Trophoblast cell (in vitro differentiated cells and primary cell): Measurements from ENCODE around the gene NSD1.

Experiments used
- DNase-seq, 2 donors: peaks; one replicate each; pipeline ENCODE4 v3.0.0-alpha.2; 2016
- H2AFZ ChIP-seq: 2 replicates; pipeline ENCODE4 v1.6.1; 2013; ENCODE audit warnings: low read length, moderate library complexity, mild to moderate bottlenecking; ENCODE audit not compliant: insufficient read depth, poor library complexity
- H2AK5ac ChIP-seq: 2 replicates; pipeline ENCODE4 v1.6.1; 2013; ENCODE audit warnings: mild to moderate bottlenecking, low read length
- H2BK120ac ChIP-seq: 2 replicates; pipeline ENCODE4 v1.6.1; 2013; ENCODE audit warnings: low read length, mild to moderate bottlenecking, moderate library complexity; ENCODE audit not compliant: insufficient read depth, poor library complexity
- H2BK12ac ChIP-seq: 2 replicates; pipeline ENCODE4 v1.6.1; 2013; ENCODE audit warnings: mild to moderate bottlenecking, low read length, moderate library complexity
- H2BK5ac ChIP-seq: 2 replicates; pipeline ENCODE4 v1.6.1; 2013; ENCODE audit warnings: low read length, low read depth, moderate library complexity, mild to moderate bottlenecking; ENCODE audit not compliant: poor library complexity
- H3K14ac ChIP-seq: 2 replicates; pipeline ENCODE4 v1.6.1; 2013; ENCODE audit warnings: mild to moderate bottlenecking, low read length
- H3K18ac ChIP-seq: 2 replicates; pipeline ENCODE4 v1.6.1; 2013; ENCODE audit warnings: mild to moderate bottlenecking, low read length
- H3K23ac ChIP-seq: 2 replicates; pipeline ENCODE4 v1.6.1; 2013; ENCODE audit warnings: low read length
- H3K27ac ChIP-seq: 2 replicates; pipeline ENCODE4 v1.5.1; 2013; ENCODE audit warnings: low read depth, mild to moderate bottlenecking, inconsistent platforms, low read length, moderate library complexity
- H3K27me3 ChIP-seq: 2 replicates; pipeline ENCODE4 v1.6.1; 2013; ENCODE audit warnings: inconsistent platforms, mild to moderate bottlenecking, low read length, moderate library complexity; ENCODE audit not compliant: insufficient read depth
- H3K36me3 ChIP-seq, 2 experiments: 1 replicate in 1 of 2; 2 replicates in 1 of 2; pipeline ENCODE4 v1.6.1; 2013; ENCODE audit warnings: low read length in 2 of 2, mild to moderate bottlenecking in 2 of 2, moderate library complexity in 1 of 2; ENCODE audit not compliant: insufficient read depth in 2 of 2, control insufficient read depth in 1 of 2
- H3K4ac ChIP-seq: 2 replicates; pipeline ENCODE4 v1.6.1; 2013; ENCODE audit warnings: low read depth, mild to moderate bottlenecking, low read length, moderate library complexity
- H3K4me1 ChIP-seq, 2 experiments: 1 replicate in 1 of 2; 2 replicates in 1 of 2; pipeline ENCODE4 v1.6.1; 2013; ENCODE audit warnings: low read length in 2 of 2, mild to moderate bottlenecking in 2 of 2, moderate library complexity in 1 of 2; ENCODE audit not compliant: insufficient read depth in 2 of 2, control insufficient read depth in 1 of 2
- H3K4me2 ChIP-seq: 2 replicates; pipeline ENCODE4 v1.6.1; 2013; ENCODE audit warnings: inconsistent platforms, mild to moderate bottlenecking, low read length, moderate library complexity
- H3K4me3 ChIP-seq: 2 replicates; pipeline ENCODE4 v1.5.1; 2013; ENCODE audit warnings: mild to moderate bottlenecking, low read depth, low read length, inconsistent platforms
- H3K79me1 ChIP-seq: one replicate; pipeline ENCODE4 v1.6.1; 2013; ENCODE audit warnings: low read length
- H3K79me2 ChIP-seq: 2 replicates; pipeline ENCODE4 v1.6.1; 2013; ENCODE audit warnings: low read length, mild to moderate bottlenecking; ENCODE audit not compliant: control insufficient read depth, insufficient read depth, poor library complexity
- H3K9ac ChIP-seq: 2 replicates; pipeline ENCODE4 v1.6.1; 2013; ENCODE audit warnings: mild to moderate bottlenecking, low read length
- H3K9me3 ChIP-seq: 2 replicates; pipeline ENCODE4 v1.6.1; 2013; ENCODE audit warnings: low read depth, mild to moderate bottlenecking, control low read depth, inconsistent platforms, low read length; ENCODE audit not compliant: insufficient read depth
- H4K12ac ChIP-seq: 2 replicates; pipeline ENCODE4 v1.6.1; 2013; ENCODE audit warnings: low read depth, mild to moderate bottlenecking, low read length, moderate library complexity
- H4K8ac ChIP-seq: 2 replicates; pipeline ENCODE4 v1.6.1; 2013; ENCODE audit warnings: low read depth, mild to moderate bottlenecking, low read length, moderate library complexity
- H4K91ac ChIP-seq: one replicate; pipeline ENCODE4 v1.6.1; 2013; ENCODE audit warnings: low read depth, mild to moderate bottlenecking, low read length, moderate library complexity
- WGBS: extraction: QIAGEN DNeasy Blood & Tissue Kit; methylation state at CpG from one replicate; pipeline ENCODE4 v1.1.7; 2013; ENCODE audit warnings: missing lambda C conversion rate; ENCODE audit not compliant: insufficient read length, insufficient coverage; ENCODE audit errors: extremely low coverage; 5-methylcytosine and 5-hydroxymethylcytosine counted together

Gene NSD1

GRCh38 chr5:177222269-177222668, 88.7 kb downstream of the NSD1 start:
- no peak overlapping the region for H3K14ac ChIP-seq
- no peak overlapping the region for H3K18ac ChIP-seq
- no peaks in the 10 kb centered on the region for H3K27me3 ChIP-seq
- no peak overlapping the region for H3K4me3 ChIP-seq
- H3K23ac ChIP-seq = no peak overlapping the region
- no peaks in the 10 kb centered on the region for H3K79me1 ChIP-seq
- H4K91ac ChIP-seq = no peak overlapping the region
- no peak overlapping the region for H2BK120ac ChIP-seq
- no peak overlapping the region for H2BK12ac ChIP-seq
- no peak overlapping the region for H2BK5ac ChIP-seq
- no peak overlapping the region for H2AK5ac ChIP-seq
- no peak overlapping the region for H2AFZ ChIP-seq
- no peaks in the 10 kb centered on the region for H3K9me3 ChIP-seq
- H3K36me3 ChIP-seq = peaks cover 8% of the 10 kb centered on the region in 2 experiments
- H3K4me1 ChIP-seq = no peaks in the 10 kb centered on the region
- no peak for DNase-seq
- no peak overlapping the region for H3K27ac ChIP-seq
- WGBS = no CpG with 5 or more reads among the region's 4 CpGs
- no peak overlapping the region for H4K8ac ChIP-seq
- no peak overlapping the region for H3K4ac ChIP-seq
- H3K4me2 ChIP-seq = no peak overlapping the region
- H4K12ac ChIP-seq = no peak overlapping the region
- H3K79me2 ChIP-seq = peaks cover 2% of the 10 kb centered on the region
- no peak overlapping the region for H3K9ac ChIP-seq

- H3K9ac ChIP-seq = no peak overlapping the region
- no peak overlapping the region for H4K12ac ChIP-seq
- H2AK5ac ChIP-seq = no peak overlapping the region
- H2BK5ac ChIP-seq = no peak overlapping the region
- no peak for DNase-seq
- H3K4ac ChIP-seq = no peak overlapping the region
- H2BK120ac ChIP-seq = no peak overlapping the region
- H3K4me1 ChIP-seq = no peaks in the 10 kb centered on the region
- H4K91ac ChIP-seq = no peak overlapping the region
- no peak overlapping the region for H3K14ac ChIP-seq
- H3K9me3 ChIP-seq = no peaks in the 10 kb centered on the region
- peaks cover 5 to 6% of the 10 kb centered on the region in 2 experiments for H3K36me3 ChIP-seq
- WGBS = no CpG with 5 or more reads among the region's 4 CpGs
- H2AFZ ChIP-seq = no peak overlapping the region
- no peak overlapping the region for H4K8ac ChIP-seq
- H3K23ac ChIP-seq = no peak overlapping the region
- H3K79me2 ChIP-seq = no peaks in the 10 kb centered on the region
- no peak overlapping the region for H3K4me3 ChIP-seq
- H3K4me2 ChIP-seq = no peak overlapping the region
- no peak overlapping the region for H2BK12ac ChIP-seq
- no peaks in the 10 kb centered on the region for H3K27me3 ChIP-seq
- peak overlapping the region; percentile 59 for H3K18ac ChIP-seq
- H3K79me1 ChIP-seq = no peaks in the 10 kb centered on the region
- no peak overlapping the region for H3K27ac ChIP-seq
These were observed 92.2 kb downstream of the NSD1 start for GRCh38 chr5:177225798-177226197.

GRCh38 chr5:177226860-177227259, 93.3 kb downstream of the NSD1 start:
- no peaks in the 10 kb centered on the region for H3K27me3 ChIP-seq
- H3K4me2 ChIP-seq = no peak overlapping the region
- no peak for DNase-seq
- no peak overlapping the region for H3K4me3 ChIP-seq
- no peak overlapping the region for H3K4ac ChIP-seq
- no peak overlapping the region for H3K23ac ChIP-seq
- H2AFZ ChIP-seq = no peak overlapping the region
- H3K4me1 ChIP-seq = no peaks in the 10 kb centered on the region
- H3K9me3 ChIP-seq = no peaks in the 10 kb centered on the region
- no peak overlapping the region for H3K18ac ChIP-seq
- no peak overlapping the region for H4K91ac ChIP-seq
- H2AK5ac ChIP-seq = no peak overlapping the region
- no peak overlapping the region for H3K9ac ChIP-seq
- no CpG with 5 or more reads among the region's 1 CpG for WGBS
- H3K36me3 ChIP-seq = peaks cover 6 to 8% of the 10 kb centered on the region in 2 experiments
- no peak overlapping the region for H2BK5ac ChIP-seq
- no peak overlapping the region for H2BK12ac ChIP-seq
- H3K14ac ChIP-seq = no peak overlapping the region
- no peak overlapping the region for H2BK120ac ChIP-seq
- no peaks in the 10 kb centered on the region for H3K79me1 ChIP-seq
- H4K8ac ChIP-seq = no peak overlapping the region
- no peak overlapping the region for H3K27ac ChIP-seq
- H3K79me2 ChIP-seq = no peaks in the 10 kb centered on the region
- H4K12ac ChIP-seq = no peak overlapping the region

GRCh38 chr5:177228751-177229150, 95.2 kb downstream of the NSD1 start:
- H3K14ac ChIP-seq = no peak overlapping the region
- peaks cover 6 to 8% of the 10 kb centered on the region in 2 experiments for H3K36me3 ChIP-seq
- no peak overlapping the region for H2AFZ ChIP-seq
- H3K27ac ChIP-seq = no peak overlapping the region
- peaks cover 0 to 4% of the 10 kb centered on the region in 2 experiments for H3K4me1 ChIP-seq
- H3K18ac ChIP-seq = no peak overlapping the region
- H3K79me2 ChIP-seq = no peaks in the 10 kb centered on the region
- H2BK12ac ChIP-seq = no peak overlapping the region
- H2BK5ac ChIP-seq = no peak overlapping the region
- H3K4ac ChIP-seq = no peak overlapping the region
- H3K4me3 ChIP-seq = no peak overlapping the region
- no peaks in the 10 kb centered on the region for H3K9me3 ChIP-seq
- H4K91ac ChIP-seq = no peak overlapping the region
- H4K8ac ChIP-seq = no peak overlapping the region
- H3K9ac ChIP-seq = no peak overlapping the region
- no peak overlapping the region for H4K12ac ChIP-seq
- no peaks in the 10 kb centered on the region for H3K27me3 ChIP-seq
- no CpG with 5 or more reads among the region's 3 CpGs for WGBS
- H2AK5ac ChIP-seq = no peak overlapping the region
- H3K23ac ChIP-seq = no peak overlapping the region
- no peak for DNase-seq
- H2BK120ac ChIP-seq = no peak overlapping the region
- no peak overlapping the region for H3K4me2 ChIP-seq
- H3K79me1 ChIP-seq = no peaks in the 10 kb centered on the region
